MG63 (cell line): ENCODE data around the gene PUS10. TPM values are rescaled to one million over a fixed set of nuclear protein-coding genes. Genes with fewer than 3 reads are reported as not detected.
"Not testable (repeated sequence)": the region's sequence is repeated elsewhere in the genome, so short reads cannot be mapped to it uniquely, and the experiment has no call there.

ENCODE experiments used
- DNase-seq: peaks from one replicate; pipeline ENCODE4 v3.0.0-alpha.2; 2020
- H3K27me3 ChIP-seq: fragments of 250-450 bp; sonication (Bioruptor Pico); 2 replicates; pipeline ENCODE4 v1.5.1; 2020; ENCODE audit warnings: mild to moderate bottlenecking, moderate library complexity
- H3K36me3 ChIP-seq: fragments of 250-450 bp; sonication (Bioruptor Pico); 2 replicates; pipeline ENCODE4 v1.5.1; 2020; ENCODE audit warnings: mild to moderate bottlenecking, moderate library complexity
- H3K4me3 ChIP-seq: fragments of 250-450 bp; sonication (Bioruptor Pico); 2 replicates; pipeline ENCODE4 v1.5.1; 2020; ENCODE audit warnings: mild to moderate bottlenecking, moderate library complexity
- H3K9me3 ChIP-seq: fragments of 250-450 bp; sonication (Bioruptor Pico); 2 replicates; pipeline ENCODE4 v1.5.1; 2020; ENCODE audit warnings: mild to moderate bottlenecking, moderate library complexity
- total RNA-seq: library from RNA; depleted of rRNA; stranded (reverse); fragments of >200 nt; shearing (Covaris generic); gene quantifications from 2 replicates; pipeline ENCODE4 v1.2.3, GENCODE V29; 2014; ENCODE audit warnings: low replicate concordance; rRNA removed

The PUS10 gene
- total RNA-seq, 1 experiment from 2014 or later, result 9.4 TPM

DNA sequence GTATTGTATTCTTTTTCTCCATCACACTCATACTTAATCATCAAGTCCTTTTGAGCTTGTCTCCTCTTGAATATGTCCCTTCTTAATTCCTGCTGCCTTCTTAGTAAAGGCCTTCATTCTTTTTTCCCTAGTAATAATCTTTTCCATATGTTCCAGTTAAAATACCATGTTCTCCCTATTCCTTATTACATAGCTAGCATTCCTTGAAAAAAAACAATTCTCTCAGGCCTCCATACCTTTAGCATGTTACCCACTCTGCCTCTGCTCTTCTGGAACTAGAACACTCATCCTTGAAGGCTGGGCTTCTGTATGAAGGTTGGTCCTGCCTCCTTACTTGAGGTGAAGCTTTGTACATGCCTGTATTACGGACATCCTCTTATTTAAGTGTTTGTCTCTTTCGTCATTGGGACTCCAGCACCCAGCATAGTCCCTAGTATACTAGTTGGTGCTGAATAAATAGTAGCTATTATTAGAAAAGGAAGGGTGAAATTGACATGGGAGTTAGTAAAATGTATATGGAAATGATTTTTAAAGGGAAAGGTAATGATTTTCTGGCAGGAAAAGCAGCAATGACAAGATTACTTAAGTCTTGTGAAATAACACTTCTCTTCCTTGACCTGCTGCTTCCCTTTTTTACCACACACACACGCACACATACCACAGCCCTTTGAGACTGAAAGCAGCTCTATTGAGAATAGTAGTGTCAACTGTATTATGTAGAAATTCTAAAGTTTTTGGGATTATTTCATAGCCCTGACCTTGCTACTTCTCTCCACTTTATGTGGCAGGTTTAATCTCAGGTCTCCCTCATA is 91.1 kb downstream of the PUS10 start:
- H3K27me3 ChIP-seq, result no peaks in the 10 kb centered on the region

DNA sequence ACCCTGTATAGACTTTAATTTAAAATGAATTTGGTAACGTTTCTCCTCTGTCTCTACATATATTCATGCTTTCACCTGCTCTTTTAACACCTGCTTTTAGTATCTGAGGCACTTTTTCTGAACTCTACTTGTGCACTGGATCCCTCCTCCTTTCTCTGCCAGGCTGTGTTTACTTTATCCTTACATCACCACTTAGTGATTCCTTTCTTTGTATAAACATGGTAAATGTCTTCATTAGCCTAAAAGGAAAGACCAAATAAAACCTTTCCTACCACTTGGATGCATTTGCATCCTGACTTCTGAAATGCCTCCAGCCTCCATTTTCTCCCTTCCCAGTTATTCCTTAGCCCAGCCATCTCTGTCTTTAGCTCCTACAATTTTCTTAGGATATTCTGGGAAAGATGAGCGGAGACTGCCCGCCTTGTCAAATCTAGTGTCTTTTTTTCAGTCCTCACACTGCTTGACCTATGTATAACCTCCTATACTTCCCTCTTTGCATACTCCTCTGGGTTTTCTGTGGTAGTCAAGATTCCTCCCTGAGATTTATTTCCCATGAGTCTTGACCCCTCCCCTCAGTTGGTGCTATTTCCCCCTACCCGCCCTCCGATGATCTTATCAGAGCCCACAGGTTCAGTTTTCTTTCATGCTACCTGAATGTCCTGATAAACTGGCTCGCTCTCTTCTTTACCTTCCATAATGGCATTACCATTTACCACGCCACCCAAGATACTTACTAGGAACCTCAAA is 91.9 kb downstream of the PUS10 start:
- Histone ChIP-seq H3K9me3 (no peaks in the 10 kb centered on the region), H3K36me3 (peaks cover 8% of the 10 kb centered on the region), H3K27me3 (no peaks in the 10 kb centered on the region), H3K4me3 (no peak overlapping the region)
- no peak for DNase-seq

More for the DNA sequence above, 91.1 kb downstream of the PUS10 start:
- DNase-seq, result no peak
- peaks cover 13% of the 10 kb centered on the region for H3K36me3 ChIP-seq
- no peak overlapping the region for H3K4me3 ChIP-seq
- H3K9me3 ChIP-seq, result 0 out of 2 replicates have a peak, but pooled peaks cover 5% of the 10 kb centered on the region

DNA sequence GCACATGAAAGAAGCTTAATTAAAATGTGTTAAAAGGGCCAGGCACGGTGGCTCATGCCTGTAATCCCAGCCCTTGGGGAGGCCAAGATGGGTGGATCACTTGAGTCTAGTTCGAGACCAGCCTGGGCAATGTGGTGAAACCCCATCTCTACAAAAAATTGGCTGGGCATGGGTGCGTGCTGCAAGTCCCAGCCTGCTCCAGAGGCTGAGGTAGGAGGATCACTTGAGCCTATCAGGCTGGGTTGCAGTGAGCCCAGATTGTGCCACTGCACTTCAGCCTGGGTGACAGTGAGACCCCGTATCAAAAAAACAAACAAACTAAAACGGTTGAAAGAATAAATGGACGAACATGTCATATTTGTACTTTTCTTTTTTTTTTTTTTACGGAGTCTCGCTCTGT is 110.7 kb downstream of the PUS10 start:
- Histone ChIP-seq H3K27me3 (no peaks in the 10 kb centered on the region), H3K4me3 (no peak overlapping the region), H3K9me3 (no peaks in the 10 kb centered on the region), H3K36me3 (no peaks in the 10 kb centered on the region)
- DNase-seq, result no peak

- no peak for DNase-seq
- no peak overlapping the region for H3K4me3 ChIP-seq
- H3K36me3 ChIP-seq, result no peaks in the 10 kb centered on the region
- no peaks in the 10 kb centered on the region for H3K27me3 ChIP-seq
- H3K9me3 ChIP-seq, result no peaks in the 10 kb centered on the region
Observed at GRCh38 chr2:60906395-60906794, 111.7 kb downstream of the PUS10 start.

DNA sequence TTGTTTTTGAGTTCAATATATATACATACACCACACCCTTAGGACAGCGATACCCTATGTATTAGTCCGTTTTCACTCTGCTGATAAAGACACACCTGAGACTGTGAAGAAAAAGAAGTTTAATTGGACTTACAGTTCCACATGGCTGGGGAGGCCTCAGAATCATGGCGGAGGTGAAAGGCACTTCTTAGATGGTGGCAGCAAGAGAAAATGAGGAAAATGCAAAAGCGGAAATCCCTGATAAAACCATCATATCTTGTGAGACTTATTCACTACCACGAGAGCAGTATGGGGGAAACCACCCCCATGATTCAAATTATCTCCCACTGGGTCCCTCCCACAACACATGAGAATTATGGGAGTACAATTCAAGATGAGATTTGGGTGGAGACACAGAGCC is 112.2 kb downstream of the PUS10 start:
- not testable (repeated sequence) for H3K4me3 ChIP-seq, H3K27me3 ChIP-seq, DNase-seq, H3K36me3 ChIP-seq, H3K9me3 ChIP-seq

DNA sequence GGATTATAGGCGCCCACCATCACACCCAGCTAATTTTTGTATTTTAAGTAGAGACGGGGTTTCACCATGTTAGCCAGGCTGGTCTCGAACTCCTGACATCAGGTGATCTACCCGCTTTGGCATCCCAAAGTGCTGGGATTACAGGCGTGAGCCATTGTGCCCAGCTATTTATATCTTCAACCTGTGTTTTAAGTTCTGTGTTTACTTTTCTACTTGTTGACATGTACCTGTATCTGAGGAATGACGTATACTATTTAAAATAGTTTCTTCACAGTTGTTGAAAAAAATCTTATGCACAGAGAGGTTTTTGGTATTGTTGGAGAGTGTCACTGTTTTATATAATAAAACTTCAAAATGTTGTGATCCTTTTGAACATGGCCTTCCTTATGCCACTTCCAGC is 116.8 kb downstream of the PUS10 start:
- H3K36me3 ChIP-seq, H3K4me3 ChIP-seq, H3K27me3 ChIP-seq, H3K9me3 ChIP-seq, DNase-seq: not testable (repeated sequence)

- no peak overlapping the region for H3K4me3 ChIP-seq
- 0 out of 2 replicates have a peak, but pooled peaks cover 10% of the 10 kb centered on the region for H3K36me3 ChIP-seq
- H3K9me3 ChIP-seq, result no peaks in the 10 kb centered on the region
- no peaks in the 10 kb centered on the region for H3K27me3 ChIP-seq
- DNase-seq, result no peak
Observed at GRCh38 chr2:60899892-60900249, 118.2 kb downstream of the PUS10 start.

- Histone ChIP-seq H3K27me3 (no peaks in the 10 kb centered on the region), H3K36me3 (0 out of 2 replicates have a peak, but pooled peaks cover 12% of the 10 kb centered on the region), H3K4me3 (no peak overlapping the region), H3K9me3 (no peaks in the 10 kb centered on the region)
- no peak for DNase-seq
Observed at GRCh38 chr2:60899230-60899891, 118.7 kb downstream of the PUS10 start.

DNA sequence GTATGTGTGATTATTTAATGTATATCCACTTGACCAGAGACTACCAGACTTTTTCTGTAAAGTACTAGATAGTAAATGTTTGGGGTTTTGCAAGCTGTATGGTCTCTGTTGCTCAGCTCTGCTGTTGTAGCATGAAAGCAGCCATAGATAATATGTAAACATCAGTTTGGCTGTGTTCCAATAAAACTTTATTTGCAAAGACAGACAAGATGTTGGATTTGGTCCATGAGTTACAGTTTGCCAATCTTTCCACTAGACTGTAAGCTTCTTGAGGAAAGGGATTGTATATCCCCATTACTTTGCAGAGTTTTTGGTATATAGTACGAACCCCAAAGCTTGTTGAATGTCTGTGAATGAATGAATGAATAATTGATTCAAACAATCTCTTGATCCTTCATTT is 119.5 kb downstream of the PUS10 start:
- Histone ChIP-seq H3K4me3 (no peak overlapping the region), H3K27me3 (no peaks in the 10 kb centered on the region), H3K9me3 (no peaks in the 10 kb centered on the region), H3K36me3 (0 out of 2 replicates have a peak, but pooled peaks cover 13% of the 10 kb centered on the region)
- DNase-seq, result no peak

Other genes starting within 250 kb of the PUS10 start
- 0.74 and 3.1 TPM in 2 replicates for gene REL, start 136.7 kb downstream of the PUS10 start, total RNA-seq
- 36.1 and 46.2 TPM in 2 replicates for gene PEX13, start 535 bp downstream of the PUS10 start, total RNA-seq
- 6.6 and 9.0 TPM in 2 replicates for gene SANBR, start 47.6 kb upstream of the PUS10 start, total RNA-seq
- gene C2orf74, start 143.9 kb upstream of the PUS10 start, total RNA-seq, result 27.7 and 59.8 TPM in 2 replicates